Mucosa of gallbladder (tissue), 1 donor: Measurements from ENCODE around the gene SLC28A1. TPM values are rescaled to one million over a fixed set of nuclear protein-coding genes. Genes with fewer than 3 reads are reported as not detected.
"Not testable (repeated sequence)": the region's sequence is repeated elsewhere in the genome, so short reads cannot be mapped to it uniquely, and the experiment has no call there.

Experiments
- DNase-seq: peaks from one replicate; pipeline ENCODE4 v3.0.0-alpha.2; 2020; ENCODE audit warnings: low spot score
- total RNA-seq: library from RNA; stranded (reverse); gene quantifications from one replicate; pipeline ENCODE4 v1.2.1, GENCODE V29; 2021
- donor health status: DM: no; HTN: no; CAD: no.

SLC28A1 gene
- total RNA-seq, 1 donor from 2014 or later, result 2.6 TPM

GRCh38 chr15:84909782-84910181 lies 25.3 kb downstream of the SLC28A1 start:
- no peak for DNase-seq

- DNase-seq, result no peak
These were observed 26.6 kb downstream of the SLC28A1 start for GRCh38 chr15:84910928-84911623.

GRCh38 chr15:84911879-84912660 lies 27.6 kb downstream of the SLC28A1 start:
- peak; percentile 90 for DNase-seq

- no peak for DNase-seq
These were observed 28.9 kb downstream of the SLC28A1 start for GRCh38 chr15:84913360-84913723.

GRCh38 chr15:84914351-84914750 lies 29.9 kb downstream of the SLC28A1 start:
- no peak for DNase-seq

GRCh38 chr15:84914909-84915605 lies 30.6 kb downstream of the SLC28A1 start:
- DNase-seq, result peak; percentile 94

GRCh38 chr15:84915606-84915958 lies 31.1 kb downstream of the SLC28A1 start:
- no peak for DNase-seq

GRCh38 chr15:84917452-84917851 lies 33.0 kb downstream of the SLC28A1 start:
- DNase-seq, result no peak

- no peak for DNase-seq
These were observed 34.7 kb downstream of the SLC28A1 start for GRCh38 chr15:84919106-84919667.

- DNase-seq, result no peak
These were observed 36.7 kb downstream of the SLC28A1 start for GRCh38 chr15:84921121-84921520.

- no peak for DNase-seq
These were observed 38.1 kb downstream of the SLC28A1 start for GRCh38 chr15:84922530-84922929.

- no peak for DNase-seq
These were observed 39.7 kb downstream of the SLC28A1 start for GRCh38 chr15:84924077-84924731.

GRCh38 chr15:84924821-84925569 lies 40.5 kb downstream of the SLC28A1 start:
- not testable (repeated sequence) for DNase-seq

- DNase-seq, result no peak
These were observed 41.4 kb downstream of the SLC28A1 start for GRCh38 chr15:84925906-84926305.

GRCh38 chr15:84926491-84927230 lies 42.2 kb downstream of the SLC28A1 start:
- no peak for DNase-seq

GRCh38 chr15:84928843-84929168 lies 44.3 kb downstream of the SLC28A1 start:
- DNase-seq, result no peak

- peak; percentile 90 for DNase-seq
These were observed 45.5 kb downstream of the SLC28A1 start for GRCh38 chr15:84929795-84930603.

- DNase-seq, result no peak
These were observed 50.7 kb downstream of the SLC28A1 start for GRCh38 chr15:84934942-84935729.

- DNase-seq, result no peak
These were observed 52.7 kb downstream of the SLC28A1 start for GRCh38 chr15:84937144-84937543.
